ENCODE data around the gene GCNA. TPM values are rescaled to one million over a fixed set of nuclear protein-coding genes. Genes with fewer than 3 reads are reported as not detected.

The GCNA gene
- total and polyA plus RNA-seq, 2 experiments from 2014 or later: 1.2 to 1.5 TPM

DNA sequence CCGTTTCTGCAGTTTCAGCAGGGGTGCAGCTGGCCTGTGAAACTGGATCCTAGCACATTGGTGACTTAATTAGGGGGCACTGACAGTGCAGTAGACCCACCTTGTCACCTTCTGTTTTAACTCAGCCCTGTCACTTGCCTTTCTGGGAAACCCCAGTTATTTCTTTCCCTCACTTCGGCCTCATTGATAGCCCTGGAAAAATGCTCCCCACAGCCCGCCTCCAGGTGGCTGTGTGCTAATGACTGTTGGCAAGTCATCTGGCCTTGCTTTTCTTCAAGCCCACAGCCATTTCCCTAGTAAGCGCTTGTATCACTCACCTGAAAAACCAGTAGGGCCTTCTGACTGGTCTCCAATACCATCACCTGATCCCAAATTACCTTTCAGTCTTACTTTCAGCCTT, 36.8 kb downstream of the GCNA start:
- Histone ChIP-seq H3K4me1 (ENCODE audit: insufficient read depth) (no peaks in the 10 kb centered on the region), H3K79me2 (replicated peaks; ENCODE audit: insufficient read depth) (no peaks in the 10 kb centered on the region), H2AFZ (no peak overlapping the region), H3K27ac (ENCODE audit: low read depth) (no peak overlapping the region), H3K4me2 (no peak overlapping the region), H3K27me3 (ENCODE audit: insufficient read depth) (no peaks in the 10 kb centered on the region), H3K9me2 (ENCODE audit: insufficient read depth) (no peaks in the 10 kb centered on the region), H3F3A (replicated peaks; ENCODE audit: low read depth) (no peaks in the 10 kb centered on the region), H3K4me3 (no peak overlapping the region), H3K36me3 (ENCODE audit: insufficient read depth) (no peaks in the 10 kb centered on the region), H4K20me1 (replicated peaks; ENCODE audit: insufficient read depth) (no peaks in the 10 kb centered on the region)
- DNase-seq (ENCODE audit: low spot score) (no peak), ATAC-seq (no peak)
- Mint-ChIP-seq H3K27me3 (ENCODE audit: insufficient read depth, low read depth, poor library complexity) (peaks cover 2% of the 10 kb centered on the region), H3K4me1 (no peaks in the 10 kb centered on the region), H3K36me3 (ENCODE audit: low read depth) (peaks cover 23% of the 10 kb centered on the region), H3K27ac (no peak overlapping the region), H3K4me3 (no peak overlapping the region), H3K9me3 (no peaks in the 10 kb centered on the region; the same call in 2 of the 3 replicates)
- TF ChIP-seq EZH2 (IDR thresholded peaks at IDR 0.05; ENCODE audit: low read depth, unreplicated experiment): no peak
- no peak for TF ChIP-seq STAT1 (IDR thresholded peaks at IDR 0.05; ENCODE audit: unreplicated experiment)
- no peak for TF ChIP-seq ZNF331 (CRISPR knock-in tag; IDR thresholded peaks at IDR 0.05; ENCODE audit: low read depth)
- no peak for TF ChIP-seq CREB1 (CRISPR knock-in tag; IDR thresholded peaks at IDR 0.05; ENCODE audit: low read depth)

DNA sequence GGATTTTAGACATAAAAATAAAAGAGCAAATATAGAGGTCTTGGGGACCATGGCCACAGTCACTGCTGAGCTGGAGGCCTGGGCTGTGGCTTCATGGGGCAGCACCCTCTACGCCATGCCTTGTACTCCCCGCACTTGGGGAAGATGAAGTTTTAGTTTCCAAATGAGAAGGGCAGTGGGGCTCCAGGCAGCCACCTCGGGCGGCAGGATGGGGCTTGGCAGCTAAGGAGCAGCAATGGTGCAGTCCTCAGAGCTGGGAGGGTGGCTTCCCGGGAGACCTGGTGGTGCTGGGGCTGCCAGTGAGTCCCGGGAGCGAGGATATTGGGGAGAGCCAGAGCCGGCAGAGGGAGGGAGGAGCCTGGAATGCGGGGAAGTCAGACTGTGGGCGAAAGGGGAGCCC, 37.7 kb downstream of the GCNA start:
- no peak overlapping the region for H3K4me2 ChIP-seq
- H3K27me3 ChIP-seq (ENCODE audit: insufficient read depth): no peaks in the 10 kb centered on the region
- DNase-seq (ENCODE audit: low spot score): no peak
- H2AFZ ChIP-seq: no peak overlapping the region
- peaks cover 2% of the 10 kb centered on the region for H3K27me3 Mint-ChIP-seq (ENCODE audit: insufficient read depth, low read depth, poor library complexity)
- no peaks in the 10 kb centered on the region for H3K36me3 ChIP-seq (ENCODE audit: insufficient read depth)
- no peaks in the 10 kb centered on the region for H4K20me1 ChIP-seq (replicated peaks; ENCODE audit: insufficient read depth)
- no peaks in the 10 kb centered on the region for H3K9me2 ChIP-seq (ENCODE audit: insufficient read depth)
- H3K36me3 Mint-ChIP-seq (ENCODE audit: low read depth): peaks cover 20% of the 10 kb centered on the region
- H3K4me3 ChIP-seq: no peak overlapping the region
- H3K9me3 Mint-ChIP-seq: no peaks in the 10 kb centered on the region; the same call in 2 of the 3 replicates
- no peak overlapping the region for H3K4me3 Mint-ChIP-seq
- no peak for ATAC-seq
- no peaks in the 10 kb centered on the region for H3F3A ChIP-seq (replicated peaks; ENCODE audit: low read depth)
- H3K4me1 Mint-ChIP-seq: no peaks in the 10 kb centered on the region
- no peak overlapping the region for H3K27ac ChIP-seq (ENCODE audit: low read depth)
- H3K27ac Mint-ChIP-seq: no peak overlapping the region
- H3K4me1 ChIP-seq (ENCODE audit: insufficient read depth): no peaks in the 10 kb centered on the region
- H3K79me2 ChIP-seq (replicated peaks; ENCODE audit: insufficient read depth): no peaks in the 10 kb centered on the region
- TF ChIP-seq, protein P1, sequence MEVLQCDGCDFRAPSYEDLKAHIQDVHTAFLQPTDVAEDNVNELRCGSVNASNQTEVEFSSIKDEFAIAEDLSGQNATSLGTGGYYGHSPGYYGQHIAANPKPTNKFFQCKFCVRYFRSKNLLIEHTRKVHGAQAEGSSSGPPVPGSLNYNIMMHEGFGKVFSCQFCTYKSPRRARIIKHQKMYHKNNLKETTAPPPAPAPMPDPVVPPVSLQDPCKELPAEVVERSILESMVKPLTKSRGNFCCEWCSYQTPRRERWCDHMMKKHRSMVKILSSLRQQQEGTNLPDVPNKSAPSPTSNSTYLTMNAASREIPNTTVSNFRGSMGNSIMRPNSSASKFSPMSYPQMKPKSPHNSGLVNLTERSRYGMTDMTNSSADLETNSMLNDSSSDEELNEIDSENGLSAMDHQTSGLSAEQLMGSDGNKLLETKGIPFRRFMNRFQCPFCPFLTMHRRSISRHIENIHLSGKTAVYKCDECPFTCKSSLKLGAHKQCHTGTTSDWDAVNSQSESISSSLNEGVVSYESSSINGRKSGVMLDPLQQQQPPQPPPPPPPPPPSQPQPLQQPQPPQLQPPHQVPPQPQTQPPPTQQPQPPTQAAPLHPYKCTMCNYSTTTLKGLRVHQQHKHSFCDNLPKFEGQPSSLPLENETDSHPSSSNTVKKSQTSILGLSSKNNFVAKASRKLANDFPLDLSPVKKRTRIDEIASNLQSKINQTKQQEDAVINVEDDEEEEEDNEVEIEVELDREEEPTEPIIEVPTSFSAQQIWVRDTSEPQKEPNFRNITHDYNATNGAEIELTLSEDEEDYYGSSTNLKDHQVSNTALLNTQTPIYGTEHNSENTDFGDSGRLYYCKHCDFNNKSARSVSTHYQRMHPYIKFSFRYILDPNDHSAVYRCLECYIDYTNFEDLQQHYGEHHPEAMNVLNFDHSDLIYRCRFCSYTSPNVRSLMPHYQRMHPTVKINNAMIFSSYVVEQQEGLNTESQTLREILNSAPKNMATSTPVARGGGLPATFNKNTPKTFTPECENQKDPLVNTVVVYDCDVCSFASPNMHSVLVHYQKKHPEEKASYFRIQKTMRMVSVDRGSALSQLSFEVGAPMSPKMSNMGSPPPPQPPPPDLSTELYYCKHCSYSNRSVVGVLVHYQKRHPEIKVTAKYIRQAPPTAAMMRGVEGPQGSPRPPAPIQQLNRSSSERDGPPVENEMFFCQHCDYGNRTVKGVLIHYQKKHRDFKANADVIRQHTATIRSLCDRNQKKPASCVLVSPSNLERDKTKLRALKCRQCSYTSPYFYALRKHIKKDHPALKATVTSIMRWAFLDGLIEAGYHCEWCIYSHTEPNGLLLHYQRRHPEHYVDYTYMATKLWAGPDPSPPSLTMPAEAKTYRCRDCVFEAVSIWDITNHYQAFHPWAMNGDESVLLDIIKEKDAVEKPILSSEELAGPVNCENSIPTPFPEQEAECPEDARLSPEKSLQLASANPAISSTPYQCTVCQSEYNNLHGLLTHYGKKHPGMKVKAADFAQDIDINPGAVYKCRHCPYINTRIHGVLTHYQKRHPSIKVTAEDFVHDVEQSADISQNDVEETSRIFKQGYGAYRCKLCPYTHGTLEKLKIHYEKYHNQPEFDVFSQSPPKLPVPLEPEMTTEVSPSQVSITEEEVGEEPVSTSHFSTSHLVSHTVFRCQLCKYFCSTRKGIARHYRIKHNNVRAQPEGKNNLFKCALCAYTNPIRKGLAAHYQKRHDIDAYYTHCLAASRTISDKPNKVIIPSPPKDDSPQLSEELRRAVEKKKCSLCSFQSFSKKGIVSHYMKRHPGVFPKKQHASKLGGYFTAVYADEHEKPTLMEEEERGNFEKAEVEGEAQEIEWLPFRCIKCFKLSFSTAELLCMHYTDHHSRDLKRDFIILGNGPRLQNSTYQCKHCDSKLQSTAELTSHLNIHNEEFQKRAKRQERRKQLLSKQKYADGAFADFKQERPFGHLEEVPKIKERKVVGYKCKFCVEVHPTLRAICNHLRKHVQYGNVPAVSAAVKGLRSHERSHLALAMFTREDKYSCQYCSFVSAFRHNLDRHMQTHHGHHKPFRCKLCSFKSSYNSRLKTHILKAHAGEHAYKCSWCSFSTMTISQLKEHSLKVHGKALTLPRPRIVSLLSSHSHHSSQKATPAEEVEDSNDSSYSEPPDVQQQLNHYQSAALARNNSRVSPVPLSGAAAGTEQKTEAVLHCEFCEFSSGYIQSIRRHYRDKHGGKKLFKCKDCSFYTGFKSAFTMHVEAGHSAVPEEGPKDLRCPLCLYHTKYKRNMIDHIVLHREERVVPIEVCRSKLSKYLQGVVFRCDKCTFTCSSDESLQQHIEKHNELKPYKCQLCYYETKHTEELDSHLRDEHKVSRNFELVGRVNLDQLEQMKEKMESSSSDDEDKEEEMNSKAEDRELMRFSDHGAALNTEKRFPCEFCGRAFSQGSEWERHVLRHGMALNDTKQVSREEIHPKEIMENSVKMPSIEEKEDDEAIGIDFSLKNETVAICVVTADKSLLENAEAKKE (CRISPR knock-in tag; IDR thresholded peaks at IDR 0.05): no peak
- TF ChIP-seq ZNF331 (CRISPR knock-in tag; IDR thresholded peaks at IDR 0.05; ENCODE audit: low read depth) (no peak), ZNF114 (CRISPR knock-in tag; IDR thresholded peaks at IDR 0.05) (no peak), NANOG (IDR thresholded peaks at IDR 0.05; ENCODE audit: borderline replicate concordance) (no peak), STAT1 (IDR thresholded peaks at IDR 0.05; ENCODE audit: unreplicated experiment) (no peak), CREB1 (CRISPR knock-in tag; IDR thresholded peaks at IDR 0.05; ENCODE audit: low read depth) (no peak), POLR2AphosphoS5 (IDR thresholded peaks at IDR 0.05; ENCODE audit: low read depth) (no peak), JUNB (IDR thresholded peaks at IDR 0.05; ENCODE audit: unreplicated experiment) (no peak), EZH2phosphoT487 (IDR thresholded peaks at IDR 0.05; ENCODE audit: unreplicated experiment) (no peak)
- TF ChIP-seq, protein P2, sequence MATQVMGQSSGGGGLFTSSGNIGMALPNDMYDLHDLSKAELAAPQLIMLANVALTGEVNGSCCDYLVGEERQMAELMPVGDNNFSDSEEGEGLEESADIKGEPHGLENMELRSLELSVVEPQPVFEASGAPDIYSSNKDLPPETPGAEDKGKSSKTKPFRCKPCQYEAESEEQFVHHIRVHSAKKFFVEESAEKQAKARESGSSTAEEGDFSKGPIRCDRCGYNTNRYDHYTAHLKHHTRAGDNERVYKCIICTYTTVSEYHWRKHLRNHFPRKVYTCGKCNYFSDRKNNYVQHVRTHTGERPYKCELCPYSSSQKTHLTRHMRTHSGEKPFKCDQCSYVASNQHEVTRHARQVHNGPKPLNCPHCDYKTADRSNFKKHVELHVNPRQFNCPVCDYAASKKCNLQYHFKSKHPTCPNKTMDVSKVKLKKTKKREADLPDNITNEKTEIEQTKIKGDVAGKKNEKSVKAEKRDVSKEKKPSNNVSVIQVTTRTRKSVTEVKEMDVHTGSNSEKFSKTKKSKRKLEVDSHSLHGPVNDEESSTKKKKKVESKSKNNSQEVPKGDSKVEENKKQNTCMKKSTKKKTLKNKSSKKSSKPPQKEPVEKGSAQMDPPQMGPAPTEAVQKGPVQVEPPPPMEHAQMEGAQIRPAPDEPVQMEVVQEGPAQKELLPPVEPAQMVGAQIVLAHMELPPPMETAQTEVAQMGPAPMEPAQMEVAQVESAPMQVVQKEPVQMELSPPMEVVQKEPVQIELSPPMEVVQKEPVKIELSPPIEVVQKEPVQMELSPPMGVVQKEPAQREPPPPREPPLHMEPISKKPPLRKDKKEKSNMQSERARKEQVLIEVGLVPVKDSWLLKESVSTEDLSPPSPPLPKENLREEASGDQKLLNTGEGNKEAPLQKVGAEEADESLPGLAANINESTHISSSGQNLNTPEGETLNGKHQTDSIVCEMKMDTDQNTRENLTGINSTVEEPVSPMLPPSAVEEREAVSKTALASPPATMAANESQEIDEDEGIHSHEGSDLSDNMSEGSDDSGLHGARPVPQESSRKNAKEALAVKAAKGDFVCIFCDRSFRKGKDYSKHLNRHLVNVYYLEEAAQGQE (IDR thresholded peaks at IDR 0.05; ENCODE audit: unreplicated experiment): no peak

All from GM23338 (cell line).